HG02798 (cell line): ENCODE data around the gene SGTA.
"Not testable (repeated sequence)": the region's sequence is repeated elsewhere in the genome, so short reads cannot be mapped to it uniquely, and the experiment has no call there.

Experiments
- ATAC-seq: cut with Tn5 transposase; IDR thresholded peaks from one replicate; pipeline ENCODE4 v1.9.1; 2021; ENCODE audit warnings: mild to moderate bottlenecking; ENCODE audit not compliant: unreplicated experiment, poor library complexity

The SGTA gene

DNA sequence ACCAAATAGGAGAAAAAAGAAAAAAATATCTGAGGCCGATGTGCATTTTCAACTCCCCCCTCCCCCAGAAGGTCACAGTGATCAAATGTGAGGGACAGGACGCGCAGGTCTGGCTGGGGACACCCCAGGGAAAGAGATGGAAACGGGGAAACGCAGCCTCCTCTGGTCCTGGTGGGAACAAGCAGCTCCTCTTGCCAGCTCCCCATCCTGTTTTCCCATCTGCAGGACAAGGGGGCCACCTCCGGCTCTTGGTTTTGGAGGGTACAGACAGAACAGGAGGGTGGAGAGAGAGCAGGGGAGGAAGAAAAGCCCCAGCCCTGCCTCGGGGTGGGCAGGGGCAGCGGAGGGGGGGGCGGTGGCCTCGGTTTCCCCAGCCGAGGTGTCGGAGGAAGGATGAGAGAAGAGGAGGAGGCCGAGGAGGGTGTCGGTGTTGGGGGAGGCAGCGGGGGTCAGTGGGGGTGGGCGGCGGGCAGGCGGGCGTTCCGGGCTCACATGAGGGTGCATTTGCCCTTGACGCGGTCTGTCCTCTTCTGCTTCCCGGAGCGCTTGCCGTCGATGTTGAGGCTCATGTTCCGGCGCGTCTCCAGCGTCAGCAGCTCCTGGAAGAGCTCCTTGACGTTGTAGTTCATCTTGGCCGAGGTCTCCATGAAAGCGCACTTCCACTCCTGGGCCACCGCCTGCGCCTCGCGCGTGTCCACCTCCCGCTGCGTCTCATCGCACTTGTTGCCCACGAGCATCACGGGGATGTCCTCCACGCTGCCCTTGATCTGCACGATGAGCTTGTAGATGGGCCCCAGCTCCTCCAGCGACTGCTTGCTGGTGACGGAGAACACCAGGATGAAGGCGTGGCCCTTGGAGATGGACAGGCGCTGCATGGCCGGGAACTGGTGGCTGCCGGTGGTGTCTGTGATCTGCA is 66.1 kb downstream of the SGTA start:
- no peak for ATAC-seq

DNA sequence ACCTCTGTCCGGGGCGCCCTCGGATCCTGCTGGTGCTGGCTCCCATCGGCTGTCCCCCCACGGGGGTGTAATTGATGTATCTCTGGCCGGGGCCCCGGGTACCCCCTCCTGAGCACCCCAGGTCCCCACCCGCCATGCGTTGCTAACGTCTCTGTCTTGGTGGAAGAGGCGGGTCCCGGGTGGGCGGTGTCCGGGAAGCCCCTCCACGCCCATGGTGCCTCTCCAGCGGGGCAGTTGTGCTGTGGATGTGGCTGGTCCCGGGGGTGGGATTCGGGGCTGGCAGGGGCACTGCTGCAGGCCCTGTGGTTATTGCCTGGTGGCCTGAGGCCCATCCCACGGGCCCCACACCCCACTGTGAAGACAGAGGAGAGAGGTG is 66.8 kb downstream of the SGTA start:
- ATAC-seq, result no peak

- no peak for ATAC-seq
These were observed 67.4 kb downstream of the SGTA start for GRCh38 chr19:2715470-2716274.

- ATAC-seq, result no peak
These were observed 68.4 kb downstream of the SGTA start for GRCh38 chr19:2714531-2715269.

DNA sequence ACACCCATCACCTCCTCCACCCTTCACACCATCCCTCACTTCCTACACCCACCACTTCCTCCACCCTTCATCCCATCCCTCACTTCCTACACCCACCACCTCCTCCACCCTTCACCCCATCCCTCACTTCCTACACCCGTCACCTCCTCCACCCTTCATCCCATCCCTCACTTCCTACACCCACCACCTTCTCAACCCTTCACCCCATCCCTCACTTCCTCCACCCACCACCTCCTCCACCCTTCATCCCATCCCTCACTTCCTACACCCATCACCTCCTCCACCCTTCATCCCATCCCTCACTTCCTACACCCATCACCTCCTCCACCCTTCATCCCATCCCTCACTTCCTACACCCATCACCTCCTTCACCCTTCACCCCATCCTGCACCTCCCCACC is 69.0 kb downstream of the SGTA start:
- ATAC-seq, result not testable (repeated sequence)

DNA sequence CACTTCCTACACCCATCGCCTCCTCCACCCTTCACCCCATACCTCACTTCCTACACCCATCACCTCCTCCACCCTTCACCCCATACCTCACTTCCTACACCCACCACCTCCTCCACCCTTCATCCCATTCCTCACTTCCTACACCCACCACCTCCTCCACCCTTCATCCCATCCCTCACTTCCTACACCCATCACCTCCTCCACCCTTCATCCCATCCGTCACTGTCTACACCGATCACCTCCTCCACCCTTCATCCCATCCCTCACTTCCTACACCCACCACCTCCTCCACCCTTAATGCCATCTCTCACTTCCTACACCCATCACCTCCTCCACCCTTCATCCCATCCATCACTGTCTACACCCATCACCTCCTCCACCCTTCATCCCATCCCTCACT is 69.9 kb downstream of the SGTA start:
- ATAC-seq, result not testable (repeated sequence)

DNA sequence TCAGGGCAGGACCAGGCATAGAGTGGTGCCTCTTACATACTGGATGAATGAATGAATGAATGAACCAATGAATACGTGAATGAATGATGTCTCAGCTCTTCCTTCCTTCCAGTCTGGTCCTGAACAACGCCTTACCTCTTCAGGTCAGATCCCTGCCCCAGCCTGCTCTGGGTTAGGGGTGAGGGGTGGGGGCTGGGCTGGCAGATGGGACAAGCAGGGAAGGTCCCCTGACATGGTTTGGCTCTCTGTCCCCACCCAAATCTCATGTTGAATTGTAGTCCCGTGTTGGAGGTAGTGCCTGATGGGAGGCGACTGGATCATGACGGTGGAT is 71.2 kb downstream of the SGTA start:
- no peak for ATAC-seq

DNA sequence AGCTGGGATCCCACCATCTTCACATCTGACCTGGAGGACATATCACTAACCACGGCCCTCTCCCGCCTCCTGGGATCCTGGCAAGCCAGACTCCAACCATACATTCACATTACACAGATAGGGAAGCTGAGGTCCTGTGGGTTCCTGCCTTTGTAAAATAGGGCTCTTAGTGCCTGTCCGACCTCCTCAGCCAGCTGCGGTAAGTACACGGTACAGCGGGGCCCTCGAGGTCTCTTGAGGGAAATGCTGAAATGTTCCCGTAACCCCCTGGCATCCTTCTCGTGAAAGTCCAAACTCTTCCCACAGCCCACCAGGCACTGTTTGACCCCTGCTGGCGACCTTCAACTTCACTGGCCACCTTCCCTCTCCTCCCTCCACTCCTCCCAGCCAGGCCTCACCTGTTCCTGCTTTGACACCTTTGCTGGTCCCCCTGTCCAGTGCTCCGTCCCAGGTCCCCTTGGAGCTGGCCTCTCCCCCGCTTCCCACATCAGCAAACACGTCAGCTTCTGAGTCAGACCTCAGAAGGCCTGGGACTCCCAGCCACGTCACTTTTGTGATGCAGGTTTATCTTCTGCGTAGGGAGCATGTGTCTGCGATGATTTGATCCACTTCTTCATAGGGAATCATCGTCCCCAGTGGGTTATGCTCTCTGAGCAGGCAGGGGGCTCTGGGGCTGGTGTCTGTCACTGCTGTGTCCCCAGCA is 71.8 kb downstream of the SGTA start:
- no peak for ATAC-seq

GRCh38 chr19:2706251-2706650 is 76.8 kb downstream of the SGTA start:
- ATAC-seq, result no peak
